Right cardiac atrium (tissue), 5 donors: ENCODE results near the gene BCL2L13. TPM values are rescaled to one million over a fixed set of nuclear protein-coding genes. Genes with fewer than 3 reads are reported as not detected.
A peak's percentile ranks its signal among the peaks of the same experiment; 100 is the strongest.
"Not testable (repeated sequence)": the region's sequence is repeated elsewhere in the genome, so short reads cannot be mapped to it uniquely, and the experiment has no call there.

Experiments used
- ATAC-seq, 2 donors: fragments of 200-7000 bp; cut with Tn5 transposase; one replicate each; pipeline versions ENCODE4 v1.8.0 to v1.9.1; 2020; ENCODE audit warnings: moderate library complexity in 2 of 2, mild to moderate bottlenecking in 1 of 2
- DNase-seq, 3 donors: peaks; one replicate each; pipeline ENCODE4 v3.0.0-alpha.2; 2020
- H3K27ac ChIP-seq: one replicate; pipeline ENCODE4 v1.5.1; 2013; ENCODE audit warnings: mild to moderate bottlenecking, low read length, control low read depth, moderate library complexity
- H3K27me3 ChIP-seq: one replicate; pipeline ENCODE4 v1.6.1; 2013; ENCODE audit not compliant: control insufficient read depth, insufficient read depth
- H3K4me1 ChIP-seq: one replicate; pipeline ENCODE4 v1.6.1; 2013; ENCODE audit warnings: low read length; ENCODE audit not compliant: control insufficient read depth, insufficient read depth
- H3K4me3 ChIP-seq: one replicate; pipeline ENCODE4 v1.5.1; 2013; ENCODE audit warnings: low read length, control low read depth
- H3K9me3 ChIP-seq: one replicate; pipeline ENCODE4 v1.6.1; 2013; ENCODE audit warnings: low read length; ENCODE audit not compliant: control insufficient read depth
- WGBS: extraction: QIAGEN DNeasy Blood & Tissue Kit; methylation state at CpG from one replicate; pipeline ENCODE4 v1.1.7; 2013; 5-methylcytosine and 5-hydroxymethylcytosine counted together
- intact Hi-C, 4 donors: fragments of 100-400 bp; cut with DNase I; formaldehyde crosslinking; loops; one replicate each; pipeline versions ENCODE4 v1.11.0 to v1.14.0; 2022 to 2023
- polyA plus RNA-seq: library from polyadenylated mRNA; stranded (reverse); fragments of 200-250 nt; gene quantifications from one replicate; pipeline ENCODE4 v1.2.3, GENCODE V29; 2013
- total RNA-seq, 4 donors: library from RNA; stranded (reverse); fragmentation: NEBNext Ultra II Directional; extraction: Animal tissue kit (Norgen Biotek cat#: 25700); gene quantifications; one replicate each; pipeline ENCODE4 v1.2.1, GENCODE V29; 2021
- donor health status: healthy with polysubstance abuse.
- donor health status: DM: no; HTN: yes; CAD: no.
- donor health status: DM: no; HTN: no; CAD: no.
- donor health status: DM: no; HTN: yes; CAD: no; lungs with severe emphysema.
- donor health status: DM: yes; HTN: yes; CAD: no.

BCL2L13 gene
- total and polyA plus RNA-seq, 5 donors: 40.0 to 62.9 (median 54.5) TPM

DNA sequence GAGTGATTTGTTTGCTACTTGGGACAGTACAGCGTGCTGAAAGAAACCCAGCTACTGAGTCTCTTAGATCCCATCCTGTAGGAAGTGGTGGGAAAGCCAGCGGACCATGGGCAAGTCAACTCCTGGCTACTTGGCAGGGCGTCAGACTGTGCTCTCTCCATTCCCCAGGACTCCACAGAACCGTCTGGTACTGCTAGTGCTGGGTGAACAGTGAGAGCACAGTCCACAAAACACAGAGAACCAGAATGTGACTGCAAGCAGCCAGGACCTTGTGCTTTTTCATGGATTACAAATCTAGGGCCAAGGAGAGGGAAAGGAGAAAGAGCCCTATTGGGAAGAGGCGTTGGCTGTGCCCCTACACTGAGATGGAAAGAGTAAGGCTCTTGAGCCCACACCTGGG is 125.5 kb downstream of the BCL2L13 start:
- Histone ChIP-seq H3K27ac (no peak overlapping the region), H3K9me3 (no peaks in the 10 kb centered on the region), H3K4me1 (no peaks in the 10 kb centered on the region), H3K27me3 (no peaks in the 10 kb centered on the region), H3K4me3 (no peak overlapping the region)
- ATAC-seq (peak in 1 of 2 donors; percentile 25), DNase-seq (no peak)
- intact Hi-C loops: no loop called here
- 70% methylated on average over 5 of the region's 5 CpGs for whole genome bisulfite sequencing

- H3K27ac ChIP-seq, H3K4me3 ChIP-seq, H3K9me3 ChIP-seq, ATAC-seq, H3K27me3 ChIP-seq, H3K4me1 ChIP-seq, intact Hi-C loops, DNase-seq: not testable (repeated sequence)
- 87% methylated on average over 5 of the region's 5 CpGs for WGBS
Observed at GRCh38 chr22:17764852-17765251, 126.3 kb downstream of the BCL2L13 start.

DNA sequence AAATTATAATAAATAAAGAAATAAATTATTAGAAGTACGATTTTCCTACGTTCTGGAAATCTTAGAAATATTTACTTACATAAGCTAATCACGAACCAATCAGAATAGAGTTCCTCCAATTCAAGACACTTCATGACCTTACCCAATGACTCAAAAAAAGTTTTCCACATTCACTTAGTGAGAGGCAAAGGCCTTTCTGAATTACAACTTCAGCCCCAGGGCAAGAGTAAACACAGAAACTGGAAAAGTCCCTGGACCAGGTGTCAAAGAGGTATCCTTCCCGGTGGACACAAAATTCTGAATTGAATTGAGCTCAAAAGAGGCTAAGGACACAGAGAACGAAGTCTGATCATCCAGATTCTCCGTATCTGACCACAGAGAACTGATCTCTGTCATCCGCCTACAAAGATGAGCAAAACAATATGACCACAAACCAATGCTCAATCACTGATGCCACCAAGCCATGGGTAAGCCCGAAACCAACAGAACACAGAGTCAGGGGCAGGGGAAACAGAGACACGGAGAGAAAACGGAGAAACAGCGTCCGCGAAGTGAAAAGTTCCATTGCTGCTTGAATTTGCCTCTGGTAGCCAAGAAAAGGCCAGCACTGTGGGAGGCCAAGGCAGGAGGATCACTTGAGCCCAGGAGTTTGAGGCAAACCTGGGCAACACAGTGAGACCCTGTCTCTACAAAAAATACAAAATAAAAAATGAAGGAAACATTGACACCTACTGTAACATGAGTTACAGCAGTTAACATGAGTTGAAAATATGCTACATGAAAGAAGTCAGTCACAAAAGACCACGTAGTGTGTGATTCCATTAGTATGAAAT is 128.9 kb downstream of the BCL2L13 start:
- no peak overlapping the region for H3K27ac ChIP-seq
- no peak for ATAC-seq

GRCh38 chr22:17769013-17769715 is 130.6 kb downstream of the BCL2L13 start:
- no peaks in the 10 kb centered on the region for H3K27me3 ChIP-seq
- ATAC-seq (no peak), DNase-seq (peak in 1 of 3 donors; percentile 49)
- intact Hi-C loops: no loop called here
- no peak overlapping the region for H3K27ac ChIP-seq
- H3K9me3 ChIP-seq: no peaks in the 10 kb centered on the region
- no peaks in the 10 kb centered on the region for H3K4me1 ChIP-seq
- H3K4me3 ChIP-seq: no peak overlapping the region
- WGBS: 89% methylated on average over 14 of the region's 14 CpGs

More for the DNA sequence above, 128.9 kb downstream of the BCL2L13 start:
- H3K9me3 ChIP-seq: no peaks in the 10 kb centered on the region
- H3K27me3 ChIP-seq: no peaks in the 10 kb centered on the region
- intact Hi-C loops: no loop called here
- H3K4me3 ChIP-seq: no peak overlapping the region
- DNase-seq: no peak
- WGBS: 91% methylated on average over 14 of the region's 14 CpGs
- no peaks in the 10 kb centered on the region for H3K4me1 ChIP-seq

- Histone ChIP-seq H3K9me3 (no peaks in the 10 kb centered on the region), H3K4me3 (no peak overlapping the region), H3K27ac (no peak overlapping the region), H3K27me3 (no peaks in the 10 kb centered on the region), H3K4me1 (no peaks in the 10 kb centered on the region)
- intact Hi-C loops: no loop called here
- no peak for DNase-seq
- no peak for ATAC-seq
- 91% methylated on average over 9 of the region's 9 CpGs for whole genome bisulfite sequencing
Observed at GRCh38 chr22:17769716-17770082, 131.1 kb downstream of the BCL2L13 start.

GRCh38 chr22:17770180-17771077 is 131.9 kb downstream of the BCL2L13 start:
- H3K9me3 ChIP-seq: no peaks in the 10 kb centered on the region
- H3K27me3 ChIP-seq: no peaks in the 10 kb centered on the region
- H3K27ac ChIP-seq: no peak overlapping the region
- DNase-seq: no peak
- intact Hi-C loops: no loop called here
- no peak overlapping the region for H3K4me3 ChIP-seq
- peaks cover 2% of the 10 kb centered on the region for H3K4me1 ChIP-seq
- no peak for ATAC-seq
- WGBS: 84% methylated on average over 19 of the region's 19 CpGs

GRCh38 chr22:17772249-17772957 is 133.8 kb downstream of the BCL2L13 start:
- 74% methylated on average over 21 of the region's 21 CpGs for WGBS
- intact Hi-C loops: no loop called here
- H3K9me3 ChIP-seq: no peaks in the 10 kb centered on the region
- H3K27ac ChIP-seq: no peak overlapping the region
- H3K4me1 ChIP-seq: peaks cover 2% of the 10 kb centered on the region
- no peak for ATAC-seq
- peak in 1 of 3 donors; percentile 59 for DNase-seq
- H3K27me3 ChIP-seq: no peaks in the 10 kb centered on the region
- H3K4me3 ChIP-seq: no peak overlapping the region

DNA sequence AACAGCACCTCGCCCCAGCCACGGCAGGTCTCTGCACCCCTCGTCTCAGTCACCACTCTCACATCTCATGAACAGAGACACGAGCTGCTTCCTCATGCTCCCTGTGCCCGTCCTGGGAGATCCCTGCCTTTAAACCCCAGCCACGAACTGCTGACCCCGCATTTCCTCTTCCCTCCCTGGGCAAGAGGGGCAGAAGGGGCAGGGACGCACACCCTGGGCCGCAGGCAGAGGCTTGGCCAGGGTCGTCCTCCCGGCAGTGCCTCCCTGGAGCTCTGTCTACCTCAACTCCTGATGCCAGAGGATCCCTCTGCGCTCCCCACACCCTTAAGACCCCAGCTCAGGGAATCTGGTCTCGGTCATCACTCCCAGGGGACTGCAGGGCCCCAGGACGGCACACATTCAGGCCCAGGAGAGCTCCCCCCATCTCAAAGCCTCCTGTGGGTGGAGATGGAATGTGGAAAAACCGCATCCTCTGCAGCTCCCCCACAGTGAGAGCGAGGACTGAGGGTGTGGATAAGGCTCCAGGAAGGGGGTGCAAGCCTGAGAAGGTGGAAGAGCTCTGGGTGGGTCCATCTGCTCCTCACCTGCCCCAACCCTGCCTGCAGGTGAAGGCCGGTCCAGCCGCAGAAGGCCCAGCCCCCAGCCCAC is 134.5 kb downstream of the BCL2L13 start:
- Histone ChIP-seq H3K27ac (no peak overlapping the region), H3K27me3 (no peaks in the 10 kb centered on the region), H3K4me1 (peaks cover 2% of the 10 kb centered on the region), H3K4me3 (peak overlapping the region; percentile 85), H3K9me3 (no peaks in the 10 kb centered on the region)
- intact Hi-C loops: no loop called here
- DNase-seq: peak in 1 of 3 donors; percentile 56
- peak in 1 of 2 donors; percentile 7 for ATAC-seq
- 57% methylated on average over 18 of the region's 18 CpGs for WGBS

DNA sequence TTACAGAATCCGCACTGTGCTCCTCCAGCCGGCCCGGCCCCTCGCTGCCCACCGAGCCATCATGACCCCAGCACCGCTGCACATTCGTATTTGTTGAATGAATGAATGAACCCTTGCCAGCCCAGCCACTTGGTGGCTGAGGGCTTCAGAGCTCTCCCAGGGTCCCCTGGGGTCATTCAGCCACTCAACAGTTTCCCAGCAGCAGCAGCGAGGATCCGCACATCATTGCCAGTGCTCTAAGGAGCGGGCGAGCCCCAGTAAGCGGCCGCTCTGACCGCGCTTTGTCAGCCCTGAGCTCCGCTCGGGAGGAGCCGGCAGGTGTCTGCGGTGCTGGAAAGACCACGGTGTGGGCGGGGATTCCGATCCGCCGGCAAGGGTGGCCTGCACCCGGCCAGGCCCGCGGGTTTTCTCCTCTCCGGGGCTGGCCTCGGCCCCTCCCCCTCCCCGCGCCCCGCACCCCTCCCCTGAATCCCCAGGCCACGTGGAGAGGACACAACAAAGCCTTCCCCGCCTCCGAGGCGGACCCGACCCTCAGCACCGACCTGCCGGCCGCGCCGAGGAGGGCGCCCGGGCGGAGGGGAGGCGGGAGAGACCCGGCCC is 135.1 kb downstream of the BCL2L13 start:
- peak in 1 of 3 donors; percentile 74 for DNase-seq
- intact Hi-C loops: no loop called here
- 3% methylated on average over 46 of the region's 47 CpGs for WGBS
- Histone ChIP-seq H3K4me3 (peak overlapping the region; percentile 85), H3K27ac (no peak overlapping the region), H3K9me3 (no peaks in the 10 kb centered on the region), H3K4me1 (peaks cover 2% of the 10 kb centered on the region), H3K27me3 (no peaks in the 10 kb centered on the region)
- ATAC-seq: peak; percentile 48 to 49
